ENCODE results near the gene ADGRF1. TPM values are rescaled to one million over a fixed set of nuclear protein-coding genes. Genes with fewer than 3 reads are reported as not detected.

ADGRF1 gene
- total and polyA plus RNA-seq, 2 donors (not counting 3 experiments of a cell fraction or from before 2014, with no cell fraction given) = not detected

GRCh38 chr6:47075168-47075567, 33.0 kb upstream of the ADGRF1 start:
- Histone ChIP-seq H3K9me1 (replicated peaks; ENCODE audit: control insufficient read depth, extremely low read depth, insufficient read depth, low read length) (no peaks in the 10 kb centered on the region), H4K20me1 (replicated peaks; ENCODE audit: control insufficient read depth, extremely low read depth, insufficient read depth, low read length) (no peaks in the 10 kb centered on the region), H3K4me1 (ENCODE audit: control insufficient read depth, extremely low read depth, insufficient read depth, low read length) (no peaks in the 10 kb centered on the region), H3K9me3 (replicated peaks; ENCODE audit: control insufficient read depth, insufficient read depth, low read length) (no peaks in the 10 kb centered on the region), H3K4me2 (ENCODE audit: insufficient read depth, low read length) (no peak overlapping the region), H3K9ac (replicated peaks; ENCODE audit: extremely low read depth, insufficient read depth, low read length) (no peak overlapping the region), H3K36me3 (ENCODE audit: control insufficient read depth in 2 of 2, extremely low read depth in 1 of 2, insufficient read depth in 2 of 2, low read length in 2 of 2) (no peaks in the 10 kb centered on the region), H3K27me3 (ENCODE audit: control insufficient read depth in 2 of 2, insufficient read depth in 2 of 2, low read length in 2 of 2) (peaks cover 10 to 15% of the 10 kb centered on the region in 2 experiments), H3K27ac (ENCODE audit: insufficient read depth, low read depth, low read length) (no peak overlapping the region), H3K4me3 (replicated peaks in 1 of 3; ENCODE audit: insufficient read depth in 1 of 3, low read depth in 1 of 3, low read length in 3 of 3) (no peak overlapping the region), H3K79me2 (ENCODE audit: control insufficient read depth, insufficient read depth, low read length) (no peaks in the 10 kb centered on the region), H2AFZ (ENCODE audit: low read depth, low read length) (no peak overlapping the region)
- ChIA-PET POLR2A (no interaction called here), CTCF (interaction anchor here (1.7 kb wide), 1 partner anchor 9 kb away, joined by 4 read pairs; no protein-coding TSS in a partner anchor)
- intact Hi-C loops (cut with micrococcal nuclease) = no loop called here
- DNase-seq (ENCODE audit: low read depth, low spot score) = no peak
- BruUV-seq (replicated peaks) = no TSS peak
- dilution Hi-C loops (cut with MboI; ENCODE audit: extremely low pct_ligation_motif_present, low sequenced_read_pairs) = loop anchor here (25.0 kb wide), 1 partner anchor 162 kb away; no protein-coding TSS in a partner anchor
- no peak for FAIRE-seq
- TF ChIP-seq MAX (IDR thresholded peaks at IDR 0.05; ENCODE audit: insufficient read depth, insufficient read length) (no peak), GATA2 (IDR thresholded peaks at IDR 0.05; ENCODE audit: insufficient read depth, insufficient read length, low read depth, low read length) (no peak)

- Histone ChIP-seq H3K27me3 (ENCODE audit: control insufficient read depth in 2 of 2, insufficient read depth in 2 of 2, low read length in 2 of 2) (peaks cover 7 to 15% of the 10 kb centered on the region in 2 experiments), H3K9ac (replicated peaks; ENCODE audit: extremely low read depth, insufficient read depth, low read length) (no peak overlapping the region), H3K9me3 (replicated peaks; ENCODE audit: control insufficient read depth, insufficient read depth, low read length) (no peaks in the 10 kb centered on the region), H3K9me1 (replicated peaks; ENCODE audit: control insufficient read depth, extremely low read depth, insufficient read depth, low read length) (no peaks in the 10 kb centered on the region), H3K36me3 (ENCODE audit: control insufficient read depth in 2 of 2, extremely low read depth in 1 of 2, insufficient read depth in 2 of 2, low read length in 2 of 2) (no peaks in the 10 kb centered on the region), H3K4me3 (replicated peaks in 1 of 3; ENCODE audit: insufficient read depth in 1 of 3, low read depth in 1 of 3, low read length in 3 of 3) (no peak overlapping the region), H3K4me2 (ENCODE audit: insufficient read depth, low read length) (no peak overlapping the region), H3K27ac (ENCODE audit: insufficient read depth, low read depth, low read length) (no peak overlapping the region), H2AFZ (ENCODE audit: low read depth, low read length) (no peak overlapping the region), H3K4me1 (ENCODE audit: control insufficient read depth, extremely low read depth, insufficient read depth, low read length) (no peaks in the 10 kb centered on the region), H3K79me2 (ENCODE audit: control insufficient read depth, insufficient read depth, low read length) (no peaks in the 10 kb centered on the region), H4K20me1 (replicated peaks; ENCODE audit: control insufficient read depth, extremely low read depth, insufficient read depth, low read length) (no peaks in the 10 kb centered on the region)
- FAIRE-seq = no peak
- TF ChIP-seq MAX (IDR thresholded peaks at IDR 0.05; ENCODE audit: insufficient read depth, insufficient read length) (no peak), CTCF (IDR thresholded peaks at IDR 0.05; ENCODE audit: extremely low read depth in 1 of 2, insufficient read depth in 1 of 2, low read depth in 1 of 2, low read length in 2 of 2) (peak; percentile 20 to 25)
- BruUV-seq (replicated peaks) = no TSS peak
- no peak for DNase-seq (ENCODE audit: low read depth, low spot score)
- CTCF ChIA-PET = interaction anchor here (1.0 to 1.6 kb wide), 4 partner anchors 8 to 418 kb away, joined by 3 to 4 read pairs (median 3); no protein-coding TSS in a partner anchor
- intact Hi-C loops (cut with micrococcal nuclease) (no loop called here), dilution Hi-C loops (cut with MboI; ENCODE audit: extremely low pct_ligation_motif_present, low sequenced_read_pairs) (no loop called here)
- POLR2A ChIA-PET = no interaction called here
These were observed 31.3 kb upstream of the ADGRF1 start for GRCh38 chr6:47073125-47074110.
